Ramos (cell line): ENCODE results near the gene GABRP.
"Not testable (repeated sequence)": the region's sequence is repeated elsewhere in the genome, so short reads cannot be mapped to it uniquely, and the experiment has no call there.

Experiments
- in situ Hi-C: fragments of 300-500 bp; cut with MboI; formaldehyde crosslinking; loops from one replicate; pipeline ENCODE4 v1.14.3; 2022; ENCODE audit warnings: low sequenced_read_pairs; ENCODE audit not compliant: unreplicated experiment

Gene GABRP

GRCh38 chr5:170753311-170753710, 30.2 kb upstream of the GABRP start:
- in situ Hi-C loops, result no loop called here

GRCh38 chr5:170754508-170754907, 29.0 kb upstream of the GABRP start:
- in situ Hi-C loops, result not testable (repeated sequence)

- in situ Hi-C loops, result no loop called here
Measured at GRCh38 chr5:170755679-170756456, 27.7 kb upstream of the GABRP start.

GRCh38 chr5:170756691-170757090, 26.8 kb upstream of the GABRP start:
- in situ Hi-C loops, result no loop called here

GRCh38 chr5:170757182-170757601, 26.3 kb upstream of the GABRP start:
- in situ Hi-C loops, result no loop called here

GRCh38 chr5:170757669-170758068, 25.9 kb upstream of the GABRP start:
- in situ Hi-C loops, result no loop called here

GRCh38 chr5:170758481-170758880, 25.0 kb upstream of the GABRP start:
- in situ Hi-C loops, result no loop called here

GRCh38 chr5:170760113-170760512, 23.4 kb upstream of the GABRP start:
- in situ Hi-C loops, result no loop called here

- in situ Hi-C loops, result no loop called here
Measured at GRCh38 chr5:170761048-170761707, 22.3 kb upstream of the GABRP start.

GRCh38 chr5:170761708-170762066, 21.8 kb upstream of the GABRP start:
- in situ Hi-C loops, result no loop called here

GRCh38 chr5:170762298-170762697, 21.2 kb upstream of the GABRP start:
- in situ Hi-C loops, result not testable (repeated sequence)

- in situ Hi-C loops, result not testable (repeated sequence)
Measured at GRCh38 chr5:170765868-170766267, 17.7 kb upstream of the GABRP start.

GRCh38 chr5:170769246-170769645, 14.3 kb upstream of the GABRP start:
- in situ Hi-C loops, result no loop called here

- in situ Hi-C loops, result no loop called here
Measured at GRCh38 chr5:170769898-170770416, 13.6 kb upstream of the GABRP start.

- in situ Hi-C loops, result no loop called here
Measured at GRCh38 chr5:170771496-170771895, 12.0 kb upstream of the GABRP start.

GRCh38 chr5:170773024-170773985, 10.2 kb upstream of the GABRP start:
- in situ Hi-C loops, result no loop called here

GRCh38 chr5:170774831-170775230, 8.7 kb upstream of the GABRP start:
- in situ Hi-C loops, result no loop called here

- in situ Hi-C loops, result no loop called here
Measured at GRCh38 chr5:170781946-170782345, 1.6 kb upstream of the GABRP start.

GRCh38 chr5:170782438-170782837, 1.1 kb upstream of the GABRP start:
- in situ Hi-C loops, result no loop called here

GRCh38 chr5:170785416-170785815, 1.9 kb downstream of the GABRP start:
- in situ Hi-C loops, result no loop called here

- in situ Hi-C loops, result no loop called here
Measured at GRCh38 chr5:170787216-170787615, 3.7 kb downstream of the GABRP start.
